HG03064 (cell line): Measurements from ENCODE around the gene PAK1.
A peak's percentile ranks its signal among the peaks of the same experiment; 100 is the strongest.

Experiments used
- ATAC-seq: cut with Tn5 transposase; IDR thresholded peaks from one replicate; pipeline ENCODE4 v1.9.1; 2021; ENCODE audit warnings: low read depth; ENCODE audit not compliant: unreplicated experiment

PAK1 gene

DNA sequence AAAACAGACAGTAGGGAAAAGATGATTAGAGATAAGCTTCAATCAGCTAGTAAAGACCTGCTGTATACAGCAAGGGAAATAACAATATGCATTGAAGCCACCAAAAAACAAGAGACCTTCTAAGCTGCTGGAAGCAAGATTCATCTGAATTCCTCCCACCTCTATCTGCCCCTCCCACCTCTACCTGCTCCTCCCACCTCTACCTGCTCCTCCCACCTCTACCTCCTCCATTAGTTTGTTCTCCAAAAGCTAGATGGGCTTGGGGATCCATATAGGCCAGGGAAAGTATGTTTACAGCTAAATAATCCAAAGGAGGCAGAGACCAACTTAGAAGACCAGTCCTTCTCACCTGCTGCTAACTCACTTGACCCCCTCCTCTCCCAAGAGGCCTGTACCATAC, 33.2 kb downstream of the PAK1 start:
- ATAC-seq: no peak

DNA sequence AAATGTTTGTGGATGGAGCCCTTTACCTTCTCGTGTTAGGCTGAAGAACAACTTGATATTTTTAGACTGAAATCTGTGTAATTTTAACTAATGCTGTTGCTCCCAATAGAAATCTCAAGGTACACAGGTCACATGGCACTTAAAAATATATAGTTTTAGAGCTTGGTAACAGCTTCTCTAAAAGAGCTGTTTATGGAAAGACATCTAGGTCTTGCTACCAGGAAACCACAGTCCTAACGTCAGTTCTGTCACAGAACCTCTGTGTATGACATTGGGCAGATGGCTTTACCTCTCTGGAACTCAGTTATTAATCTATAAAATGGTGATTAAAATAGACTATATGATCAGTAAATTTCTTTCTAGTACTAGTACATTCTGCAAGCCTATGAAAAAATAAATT, 35.4 kb downstream of the PAK1 start:
- no peak for ATAC-seq

DNA sequence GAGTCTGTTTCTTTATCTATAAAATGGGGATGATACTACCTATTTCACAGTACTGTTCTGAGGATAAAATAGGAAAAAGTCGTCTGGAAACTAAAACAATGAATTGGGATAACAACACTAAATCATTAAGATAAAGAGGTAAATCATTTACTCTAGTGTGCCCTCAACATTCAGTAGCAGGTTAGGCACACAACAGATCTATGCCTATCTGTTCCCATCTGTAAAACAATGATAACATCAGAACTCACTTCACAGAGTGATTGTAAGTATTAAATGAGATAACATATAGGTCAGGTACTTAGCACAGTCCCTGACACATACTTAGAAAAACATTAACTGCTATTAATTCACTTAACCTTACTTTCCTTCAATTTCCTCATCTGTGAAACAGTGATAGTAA, 36.9 kb downstream of the PAK1 start:
- no peak for ATAC-seq

DNA sequence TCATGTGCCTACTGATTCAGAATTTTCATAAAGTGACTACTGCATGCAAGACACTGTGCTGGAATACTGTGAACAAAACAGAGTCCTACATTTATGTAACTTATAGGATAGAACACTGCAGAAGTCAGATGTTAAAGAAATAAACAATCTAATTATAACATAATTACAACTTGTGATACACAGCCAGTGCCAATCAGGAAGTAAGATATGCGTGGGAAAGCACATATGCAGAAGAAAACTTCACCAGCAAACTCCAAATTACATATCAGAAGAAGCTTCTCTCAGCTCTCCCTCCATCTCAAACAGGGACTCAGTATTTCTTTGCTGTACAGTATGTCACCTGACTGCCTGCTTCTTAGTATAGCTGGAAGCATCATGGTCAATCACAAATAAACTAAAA, 37.4 kb downstream of the PAK1 start:
- no peak for ATAC-seq

DNA sequence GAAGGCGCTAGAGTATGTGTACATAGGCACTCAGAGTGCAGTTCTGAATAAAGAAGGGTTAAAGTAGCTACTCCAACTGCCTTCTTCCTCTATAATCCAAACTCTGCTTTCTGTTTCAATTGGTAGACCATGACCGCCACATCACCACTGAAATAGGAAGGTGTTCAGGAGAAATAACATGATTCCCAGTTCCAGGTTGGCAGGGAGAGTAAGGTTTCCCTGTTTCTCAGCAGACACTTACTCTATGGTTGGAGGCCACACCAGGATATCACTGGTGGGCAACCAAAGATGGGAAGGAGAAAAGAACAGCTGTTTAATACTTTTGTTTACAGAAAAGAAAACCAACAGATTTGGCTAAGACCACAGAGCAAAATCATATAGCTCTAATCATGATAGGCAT, 37.9 kb downstream of the PAK1 start:
- ATAC-seq: no peak

DNA sequence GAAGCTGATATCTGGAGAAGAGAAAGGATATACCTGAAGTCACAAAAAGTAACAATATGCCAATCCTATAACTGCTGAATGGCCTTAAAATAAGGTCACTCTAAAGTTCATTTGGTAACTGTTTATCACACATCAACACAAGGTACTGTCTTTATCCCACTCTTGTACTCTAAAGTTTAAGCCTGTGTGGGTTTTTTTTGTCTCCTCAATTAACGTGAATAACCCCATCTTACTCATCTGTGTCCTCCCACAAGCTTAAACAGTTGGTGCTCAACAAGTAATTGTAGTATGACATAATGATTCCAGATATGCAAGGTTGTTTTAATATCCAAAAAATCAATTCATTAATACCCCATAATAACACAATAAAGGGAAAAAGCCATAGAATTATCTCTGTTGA, 42.1 kb downstream of the PAK1 start:
- ATAC-seq: no peak

DNA sequence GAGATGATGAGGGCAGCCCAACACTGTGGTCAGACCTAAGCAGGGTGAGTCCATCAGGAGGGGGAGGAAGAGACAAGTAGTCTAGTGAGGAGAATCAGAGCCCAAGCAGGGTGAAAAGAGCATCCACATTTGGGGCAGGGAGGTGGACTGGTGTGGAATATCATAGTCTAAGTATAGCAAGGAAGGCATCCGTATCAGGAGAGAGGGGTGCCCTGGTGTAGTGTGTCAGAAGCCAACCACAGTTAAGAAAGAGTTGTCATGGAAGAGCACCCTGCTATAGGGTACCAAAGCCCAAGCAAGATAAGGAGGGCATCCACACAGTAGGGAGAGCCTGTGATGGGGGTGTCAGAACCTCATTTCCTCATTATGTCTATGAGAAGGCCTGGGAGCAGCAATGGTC, 45.3 kb downstream of the PAK1 start:
- no peak for ATAC-seq

DNA sequence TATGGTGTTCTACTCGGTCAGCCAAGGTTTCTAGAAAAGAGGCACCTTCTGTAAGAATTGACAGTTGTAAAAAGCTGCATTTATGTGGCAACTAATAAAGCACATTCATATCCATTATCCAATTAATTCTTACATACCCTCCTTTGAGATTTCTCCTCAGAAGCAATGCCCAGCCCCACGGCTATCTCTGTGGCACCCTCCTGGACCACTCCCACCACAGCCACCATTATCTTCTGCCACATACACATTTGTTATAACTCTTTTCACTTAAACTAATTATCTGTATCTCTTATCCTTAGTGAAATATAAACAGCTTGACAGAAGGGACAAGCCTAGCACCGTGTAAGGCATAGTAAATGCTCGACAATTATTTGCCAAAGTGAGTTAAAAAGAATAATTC, 48.5 kb downstream of the PAK1 start:
- no peak for ATAC-seq

DNA sequence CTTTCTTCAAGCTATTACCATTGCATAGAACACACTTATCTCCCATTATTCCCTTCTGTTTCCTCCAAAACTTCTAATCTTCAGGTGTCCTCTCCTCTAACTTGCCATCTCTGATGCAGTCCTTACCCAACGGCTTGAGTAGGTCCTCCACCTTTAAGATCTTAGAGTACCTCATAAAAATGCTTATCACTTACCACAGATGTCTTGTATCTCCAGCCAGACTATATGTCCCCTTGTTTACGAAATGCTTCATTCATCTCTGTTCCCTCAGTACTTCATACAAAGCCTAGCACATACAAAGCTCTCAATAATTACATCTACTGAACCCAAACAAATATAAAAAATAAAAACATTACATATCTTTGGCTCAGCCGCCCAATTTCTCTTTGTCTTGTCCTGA, 49.2 kb downstream of the PAK1 start:
- ATAC-seq: no peak

DNA sequence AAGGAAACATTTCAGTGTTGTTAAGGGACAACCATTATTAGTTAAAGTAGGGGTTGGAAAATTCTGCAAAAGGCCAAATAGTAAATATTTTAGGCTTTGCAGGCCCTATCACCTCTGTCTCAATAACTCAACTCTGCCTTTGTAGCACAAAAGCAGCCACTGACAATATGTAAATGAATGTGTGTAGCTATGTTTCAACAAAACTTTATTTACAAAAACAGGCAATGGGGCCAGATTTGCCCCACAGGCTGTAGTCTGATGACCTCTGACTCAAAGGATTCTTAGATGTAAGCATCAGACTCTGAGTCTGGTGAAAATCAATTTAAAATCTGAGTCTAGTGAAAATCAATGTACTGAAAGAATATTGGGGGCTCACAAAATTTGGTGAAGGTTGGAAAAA, 50.3 kb downstream of the PAK1 start:
- ATAC-seq: no peak

DNA sequence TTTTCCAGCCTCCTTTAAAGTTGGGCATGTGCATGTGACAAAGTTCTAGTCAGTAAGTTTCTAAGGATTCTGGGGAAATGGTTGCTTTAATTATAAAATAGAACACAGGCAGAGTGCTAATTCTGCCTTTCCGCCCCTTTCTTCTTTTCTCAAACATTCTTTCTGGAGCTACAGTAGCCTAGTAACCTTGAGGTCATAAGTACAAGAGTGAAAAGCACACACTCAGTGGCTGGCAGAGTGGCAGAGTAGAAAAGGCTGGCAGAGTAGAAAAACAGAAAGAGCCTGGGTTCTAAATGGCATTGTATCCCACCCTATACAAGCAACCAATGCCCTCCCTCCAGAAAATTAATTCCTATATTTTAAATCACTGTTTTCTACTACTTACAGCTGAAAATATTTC, 51.2 kb downstream of the PAK1 start:
- ATAC-seq: no peak

DNA sequence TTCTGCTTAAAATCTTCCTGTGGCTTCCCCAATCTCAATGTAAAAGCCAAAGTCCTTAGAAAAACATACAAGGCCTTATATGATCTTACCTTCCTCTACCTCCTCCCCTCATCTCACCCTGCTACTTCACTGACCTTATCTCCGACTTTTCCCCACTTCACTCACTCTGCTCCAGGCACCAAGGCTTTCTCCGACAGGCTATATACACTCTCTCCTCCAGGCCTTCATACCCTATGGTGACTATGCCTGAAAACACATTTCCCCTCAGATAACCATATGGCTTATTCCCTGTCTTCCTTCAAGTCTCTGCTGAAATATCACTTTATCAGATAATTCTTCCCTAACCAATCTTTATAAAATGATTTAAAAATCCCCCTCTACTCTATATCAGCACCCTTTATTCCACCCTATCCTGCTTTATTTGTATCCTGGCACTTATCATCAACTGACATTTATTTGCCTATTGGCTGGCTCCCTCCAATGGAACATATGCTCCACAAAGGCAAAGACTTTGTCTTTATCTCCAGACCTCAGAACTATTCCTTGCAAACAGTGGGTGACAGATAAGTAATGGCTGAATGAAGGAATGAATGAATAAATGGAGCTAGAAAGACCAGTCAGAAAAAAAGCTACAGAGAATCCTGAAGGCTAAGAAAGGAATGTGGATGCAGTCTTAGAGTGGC, 52.7 kb downstream of the PAK1 start:
- ATAC-seq: no peak

DNA sequence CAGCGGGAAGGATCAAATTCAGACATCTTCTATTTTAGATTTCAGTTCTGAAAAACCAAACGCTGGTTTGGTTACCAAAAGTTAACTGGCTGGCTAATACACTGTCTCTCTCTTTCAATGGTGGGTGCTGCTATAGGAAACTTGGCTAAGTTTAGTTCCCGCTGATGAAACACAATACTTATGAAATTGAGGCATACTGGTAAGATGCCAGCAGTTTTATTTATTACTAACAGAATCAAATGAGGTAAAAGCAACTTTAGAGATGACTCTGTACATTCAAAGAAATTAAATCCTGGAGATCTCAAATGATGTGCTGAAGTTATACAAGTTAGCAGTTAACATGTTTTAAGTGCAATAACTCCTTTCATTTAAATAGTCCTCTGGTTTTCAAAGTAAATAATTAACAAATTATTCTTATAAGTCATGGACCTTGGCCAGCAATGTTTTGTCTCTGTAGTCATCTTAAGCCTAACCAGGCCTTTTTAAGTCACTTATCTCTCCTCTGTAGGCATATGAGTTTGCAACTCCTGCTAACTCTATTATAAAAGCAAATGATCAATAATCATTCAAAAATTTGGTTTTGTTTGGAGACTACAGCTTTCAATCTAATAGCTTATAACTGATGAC, 54.8 kb downstream of the PAK1 start:
- ATAC-seq: no peak

DNA sequence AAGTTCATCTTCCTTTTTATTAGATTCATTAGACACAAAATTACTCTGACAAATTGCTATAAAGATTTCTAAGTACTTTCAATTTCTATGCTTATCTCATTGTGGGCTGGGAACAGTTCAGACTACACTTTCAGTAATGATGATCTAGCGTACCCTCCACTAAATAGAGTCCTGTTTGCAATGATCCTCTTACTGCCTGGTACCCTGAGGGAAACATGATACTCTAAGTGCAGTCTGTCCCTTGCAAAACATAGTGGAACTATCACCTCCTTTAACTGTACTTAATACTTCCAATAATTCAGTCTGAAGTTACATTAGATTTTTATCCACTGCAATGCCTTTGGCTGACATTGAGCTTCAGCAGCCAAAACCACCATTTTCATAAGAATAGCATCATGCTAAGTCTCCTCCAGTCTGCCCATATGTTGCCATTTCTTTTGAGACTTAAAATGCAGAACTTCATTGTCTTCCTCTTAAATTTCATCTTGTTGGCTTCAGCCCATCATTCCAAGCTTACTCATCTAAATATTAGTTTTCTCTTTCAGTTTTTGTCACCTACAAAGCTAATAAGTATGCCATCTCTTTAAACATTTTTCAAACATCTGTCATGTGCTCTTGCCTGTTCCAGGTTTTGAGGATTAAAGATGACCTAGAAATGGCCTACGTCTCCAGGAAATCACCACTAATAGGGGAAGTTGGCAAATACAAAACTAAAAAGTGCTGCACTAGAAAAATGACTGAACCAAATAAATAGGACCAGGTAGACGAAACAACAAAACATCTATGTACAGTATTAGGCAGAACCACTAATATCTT, 55.5 kb downstream of the PAK1 start:
- ATAC-seq: no peak

DNA sequence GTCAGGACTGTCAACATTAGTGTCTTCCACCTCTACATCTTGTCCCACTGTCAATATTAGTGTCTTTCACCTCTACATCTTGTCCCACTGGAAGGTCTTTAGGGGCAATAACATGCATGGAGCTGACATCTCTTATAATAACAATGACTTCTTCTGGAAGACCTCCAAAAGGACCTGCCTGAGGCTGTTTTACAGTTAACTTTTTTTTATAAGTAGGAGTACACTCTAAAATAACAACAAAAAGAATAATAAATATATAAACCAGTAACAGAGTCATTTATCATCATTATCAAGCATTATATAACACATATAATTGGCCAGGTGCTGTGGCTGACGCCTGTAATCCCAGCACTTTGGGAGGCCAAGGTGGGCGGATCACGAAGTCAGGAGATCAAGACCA, 57.5 kb downstream of the PAK1 start:
- no peak for ATAC-seq

DNA sequence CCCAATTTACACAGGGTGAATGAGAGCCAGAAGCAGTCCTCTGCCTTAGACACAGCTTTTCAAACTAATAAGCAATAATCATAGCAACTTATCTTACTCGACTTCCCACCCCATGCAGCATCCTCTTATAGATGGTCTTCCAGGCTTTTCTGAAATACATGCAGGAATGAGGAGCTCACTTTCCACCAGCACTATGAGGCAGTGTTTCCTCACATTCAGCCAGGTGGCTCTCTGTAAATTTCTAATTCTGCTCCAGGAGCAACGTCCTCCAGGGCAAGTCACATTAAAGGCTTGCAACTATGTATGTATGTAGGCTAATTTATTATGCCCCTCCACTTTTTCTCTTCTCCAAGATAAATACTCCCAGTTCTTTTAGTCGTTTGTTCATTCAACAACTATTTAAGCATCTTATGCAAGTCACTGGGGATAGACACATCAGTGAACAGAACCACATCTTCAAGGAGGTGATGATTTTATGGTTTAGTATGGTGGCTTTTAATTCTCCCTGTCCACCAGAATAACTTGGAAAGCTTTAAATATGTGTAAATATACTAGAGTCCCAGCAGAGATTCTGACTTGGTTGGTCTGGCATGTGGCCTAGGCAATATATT, 59.9 kb downstream of the PAK1 start:
- ATAC-seq: no peak

DNA sequence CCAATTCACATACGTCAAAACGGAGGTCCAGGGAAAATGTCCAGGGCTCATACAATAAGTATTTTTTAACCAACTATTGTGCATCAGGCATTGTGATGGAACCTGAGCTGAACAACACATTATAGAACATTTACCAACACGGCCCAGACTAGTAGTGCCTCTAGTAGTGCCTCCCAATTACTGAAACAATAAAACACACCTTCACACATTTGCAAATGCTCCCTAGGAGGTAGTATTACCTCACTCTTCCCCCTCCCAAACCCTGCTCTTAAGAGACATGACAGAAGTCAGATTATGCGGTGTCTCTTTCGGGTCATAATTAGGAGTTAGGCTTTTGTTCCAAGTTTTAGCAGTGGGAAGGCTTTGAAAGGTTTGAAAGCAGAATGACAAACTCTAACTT, 61.1 kb downstream of the PAK1 start:
- no peak for ATAC-seq

DNA sequence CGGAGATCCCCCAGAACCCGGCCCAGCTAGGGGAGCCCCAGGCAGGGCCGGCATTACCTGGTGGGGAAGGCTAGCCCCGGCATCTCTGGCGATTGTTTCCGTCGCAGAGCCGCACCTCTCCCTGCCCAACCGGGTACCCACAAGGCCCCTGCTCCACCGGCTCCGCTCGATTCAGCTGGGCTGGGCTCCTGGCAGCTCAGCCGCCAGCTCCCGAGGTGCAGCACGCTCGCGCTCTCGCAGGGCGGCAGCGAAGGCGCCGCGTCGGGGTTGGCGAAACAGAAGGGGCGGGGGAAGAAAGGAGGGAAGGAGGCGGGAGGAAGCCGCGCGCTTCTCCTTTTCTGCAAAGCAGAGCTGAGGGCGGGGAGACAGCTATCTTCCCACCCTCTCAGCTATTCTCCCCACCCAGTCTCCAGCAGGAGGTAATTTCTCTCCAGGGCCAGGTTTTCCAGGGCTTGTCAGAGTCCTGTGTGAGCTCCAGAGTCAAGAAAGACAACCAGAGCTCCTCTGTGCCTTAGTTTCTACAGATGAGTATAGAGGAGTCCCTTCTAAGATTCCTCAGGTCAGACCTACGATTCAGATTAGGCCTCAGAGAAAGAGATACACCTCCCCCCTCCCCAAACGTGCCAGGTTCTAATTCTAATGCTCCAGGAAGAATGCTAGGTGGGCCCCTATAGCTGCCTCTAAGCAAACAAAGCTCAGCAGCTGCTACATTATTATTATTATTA, 62.0 kb downstream of the PAK1 start:
- peak; percentile 92 for ATAC-seq

DNA sequence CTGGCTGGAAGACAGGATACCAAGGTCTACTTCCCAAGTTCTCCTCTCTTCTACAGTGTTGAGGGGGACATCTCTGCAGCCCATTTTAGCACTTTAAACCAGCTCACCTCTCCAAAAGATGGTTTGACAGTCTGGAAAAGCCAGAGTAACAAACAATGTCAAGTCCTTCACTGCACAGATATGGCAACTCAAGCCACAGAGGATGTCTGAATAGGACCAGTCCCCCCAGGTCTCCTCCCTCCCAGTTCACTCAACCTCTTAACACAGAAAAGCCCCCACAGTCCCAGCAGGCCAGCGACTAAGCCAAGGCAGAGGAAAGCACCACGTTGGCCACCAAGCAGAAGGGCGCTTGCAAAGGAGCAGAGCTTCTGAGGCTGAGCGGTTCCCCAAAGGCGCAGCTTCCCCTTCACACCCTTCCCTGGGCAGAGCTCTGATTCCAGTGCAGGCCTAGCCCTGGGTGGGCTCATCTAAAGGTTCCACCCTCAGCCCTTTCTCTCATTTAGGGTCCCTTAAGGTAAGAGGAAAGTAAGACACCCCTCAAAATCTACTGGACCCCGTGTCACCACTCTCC, 62.7 kb downstream of the PAK1 start:
- ATAC-seq: peak; percentile 32

DNA sequence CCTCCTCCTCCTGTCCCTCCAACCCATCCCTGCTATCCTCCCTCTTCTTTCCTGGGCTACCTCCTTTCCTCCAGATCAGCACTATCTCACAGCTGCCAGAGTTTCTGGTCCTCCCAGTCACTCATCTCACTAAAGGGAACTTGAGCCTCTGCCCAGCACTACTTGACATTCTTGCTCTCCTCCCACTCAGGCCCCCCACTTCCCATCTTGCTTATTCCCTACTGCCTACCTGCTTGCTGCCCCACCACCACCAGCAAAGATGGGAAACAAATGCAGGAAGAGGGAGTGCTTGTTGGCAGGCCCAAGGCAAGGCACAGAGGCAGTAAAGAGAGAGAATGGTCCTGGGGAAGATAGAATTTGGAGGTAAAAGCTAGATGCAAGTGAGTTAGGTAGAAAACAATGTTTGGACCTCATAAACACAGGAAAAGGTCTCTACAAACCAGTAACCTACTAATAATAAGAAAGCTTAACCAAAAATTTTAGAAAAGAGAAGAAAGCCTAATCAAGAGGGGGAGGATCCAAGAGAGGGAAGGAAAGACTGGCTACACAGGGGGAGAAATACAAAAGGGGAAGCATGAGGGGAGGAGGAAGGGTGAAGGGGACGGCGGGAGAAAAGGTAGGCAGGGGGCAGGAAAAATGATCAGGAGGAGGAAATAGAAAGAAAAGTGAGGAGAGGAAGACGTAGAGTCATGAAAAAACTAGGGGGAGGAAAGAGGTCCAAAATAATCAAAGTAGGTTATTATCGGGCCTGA, 63.6 kb downstream of the PAK1 start:
- no peak for ATAC-seq
